Measurements from ENCODE around the gene KRT7. TPM values are rescaled to one million over a fixed set of nuclear protein-coding genes. Genes with fewer than 3 reads are reported as not detected.
"Not testable (repeated sequence)": the region's sequence is repeated elsewhere in the genome, so short reads cannot be mapped to it uniquely, and the experiment has no call there.

KRT7 gene
- total RNA-seq, 5 donors from 2014 or later (not counting 1 experiment from before 2014, with no cell fraction given) = 2.7 to 3.8 (median 3.3) TPM; not detected in 2

- no peak for ATAC-seq (replicated peaks in 1 of 4)
- Mint-ChIP-seq H3K27ac (no peak overlapping the region), H3K4me1 (peaks cover 13 to 27% (median 19%) of the 10 kb centered on the region in 3 donors), H3K4me3 (no peak overlapping the region), H3K36me3 (no peaks in the 10 kb centered on the region), H3K9me3 (no peaks in the 10 kb centered on the region), H3K27me3 (peaks cover 36 to 50% of the 10 kb centered on the region in 2 donors)
- peaks cover 0 to 10% of the 10 kb centered on the region in 2 experiments for H3K4me1 ChIP-seq (ENCODE audit: control insufficient read depth in 1 of 2, extremely low read depth in 1 of 2, insufficient read depth in 2 of 2, low read length in 2 of 2)
- DNase-seq = no peak
- H3K27ac ChIP-seq (ENCODE audit: low read length) = no peak overlapping the region
- no peak overlapping the region for H3K4me3 ChIP-seq (ENCODE audit: control insufficient read depth in 1 of 2, extremely low read depth in 1 of 2, low read length in 1 of 2)
- 76% methylated on average over 7 of the region's 10 CpGs for WGBS (ENCODE audit: insufficient coverage)
- ChIA-PET POLR2A (no interaction called here), CTCF (no interaction called here)
- peaks cover 11 to 53% of the 10 kb centered on the region in 2 experiments for H3K27me3 ChIP-seq (replicated peaks in 1 of 2; ENCODE audit: control insufficient read depth in 2 of 2, extremely low read depth in 1 of 2, insufficient read depth in 2 of 2, low read length in 1 of 2)
- no peaks in the 10 kb centered on the region for H3K9me3 ChIP-seq
- no peaks in the 10 kb centered on the region for H3K36me3 ChIP-seq (ENCODE audit: control insufficient read depth in 2 of 2, extremely low read depth in 1 of 2, insufficient read depth in 1 of 2, low read length in 1 of 2)
Observed at GRCh38 chr12:52254180-52254964, 21.3 kb downstream of the KRT7 start.

DNA sequence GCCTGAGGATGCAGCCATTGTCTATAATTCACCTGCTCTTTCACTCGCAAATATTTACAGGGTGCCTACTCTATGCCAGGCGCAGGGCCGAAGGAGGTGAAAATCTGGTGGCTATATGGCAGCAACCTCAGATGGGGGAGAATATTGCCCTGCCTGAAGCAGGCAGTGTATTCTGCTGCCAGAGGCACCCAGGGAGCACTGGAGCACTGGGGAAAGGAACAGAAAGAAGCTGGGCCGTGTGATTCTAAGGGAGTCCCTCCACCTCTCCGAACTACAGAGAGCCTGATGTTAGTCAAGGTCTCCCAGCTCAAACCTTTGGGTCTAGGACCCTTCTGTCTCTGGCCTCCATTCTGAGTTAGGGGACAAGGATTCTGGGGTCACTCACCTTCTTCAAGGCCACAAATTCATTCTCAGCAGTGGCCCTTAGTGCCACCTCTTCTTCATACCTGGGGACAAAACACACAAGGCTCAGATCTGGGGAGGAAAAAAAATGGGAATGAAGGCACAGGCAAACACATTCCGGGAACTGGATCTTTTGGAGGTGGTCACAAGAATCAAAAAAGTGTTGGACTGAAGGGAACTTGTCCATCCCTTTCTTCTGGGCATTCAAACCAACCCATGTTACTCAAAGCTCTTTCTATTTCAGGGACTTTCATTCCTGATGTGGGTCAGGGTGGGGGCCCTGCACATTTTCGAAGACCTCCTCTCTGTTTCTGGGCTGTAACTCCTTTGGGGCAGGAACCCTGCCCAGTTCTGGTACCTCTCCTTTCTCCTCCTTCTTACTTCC is 22.1 kb downstream of the KRT7 start:
- CTCF ChIA-PET = no interaction called here
- WGBS (ENCODE audit: insufficient coverage) = 88% methylated on average over 3 of the region's 7 CpGs
- Histone ChIP-seq H3K9me3 (no peaks in the 10 kb centered on the region), H3K4me1 (ENCODE audit: control insufficient read depth in 1 of 2, extremely low read depth in 1 of 2, insufficient read depth in 2 of 2, low read length in 2 of 2) (peaks cover 0 to 10% of the 10 kb centered on the region in 2 experiments), H3K27me3 (replicated peaks in 1 of 2; ENCODE audit: control insufficient read depth in 2 of 2, extremely low read depth in 1 of 2, insufficient read depth in 2 of 2, low read length in 1 of 2) (peaks cover 8 to 51% of the 10 kb centered on the region in 2 experiments), H3K4me3 (ENCODE audit: control insufficient read depth in 1 of 2, extremely low read depth in 1 of 2, low read length in 1 of 2) (no peak overlapping the region), H3K36me3 (ENCODE audit: control insufficient read depth in 2 of 2, extremely low read depth in 1 of 2, insufficient read depth in 1 of 2, low read length in 1 of 2) (no peaks in the 10 kb centered on the region), H3K27ac (ENCODE audit: low read length) (no peak overlapping the region)
- Mint-ChIP-seq H3K9me3 (no peaks in the 10 kb centered on the region), H3K4me3 (no peak overlapping the region), H3K27ac (no peak overlapping the region), H3K4me1 (peaks cover 10 to 24% (median 18%) of the 10 kb centered on the region in 3 donors), H3K27me3 (peaks cover 33 to 49% of the 10 kb centered on the region in 2 donors), H3K36me3 (no peaks in the 10 kb centered on the region)
- DNase-seq = no peak
- POLR2A ChIA-PET = no interaction called here
- no peak for ATAC-seq (replicated peaks in 1 of 4)

GRCh38 chr12:52255926-52256583 is 23.0 kb downstream of the KRT7 start:
- H3K27me3 Mint-ChIP-seq = peaks cover 40 to 54% of the 10 kb centered on the region in 2 donors
- H3K4me1 ChIP-seq (ENCODE audit: control insufficient read depth in 1 of 2, extremely low read depth in 1 of 2, insufficient read depth in 2 of 2, low read length in 2 of 2) = peaks cover 0 to 10% of the 10 kb centered on the region in 2 experiments
- no peaks in the 10 kb centered on the region for H3K9me3 ChIP-seq
- no peak overlapping the region for H3K4me3 Mint-ChIP-seq
- ChIA-PET POLR2A (no interaction called here), CTCF (no interaction called here)
- peaks cover 14 to 26% (median 22%) of the 10 kb centered on the region in 3 donors for H3K4me1 Mint-ChIP-seq
- H3K9me3 Mint-ChIP-seq = no peaks in the 10 kb centered on the region
- 84% methylated on average over 8 of the region's 9 CpGs for WGBS (ENCODE audit: insufficient coverage)
- H3K36me3 ChIP-seq (ENCODE audit: control insufficient read depth in 2 of 2, extremely low read depth in 1 of 2, insufficient read depth in 1 of 2, low read length in 1 of 2) = no peaks in the 10 kb centered on the region
- H3K27me3 ChIP-seq (replicated peaks in 1 of 2; ENCODE audit: control insufficient read depth in 2 of 2, extremely low read depth in 1 of 2, insufficient read depth in 2 of 2, low read length in 1 of 2) = peaks cover 8 to 49% of the 10 kb centered on the region in 2 experiments
- no peak overlapping the region for H3K4me3 ChIP-seq (ENCODE audit: control insufficient read depth in 1 of 2, extremely low read depth in 1 of 2, low read length in 1 of 2)
- no peak overlapping the region for H3K27ac ChIP-seq (ENCODE audit: low read length)
- no peak overlapping the region for H3K27ac Mint-ChIP-seq
- H3K36me3 Mint-ChIP-seq = no peaks in the 10 kb centered on the region
- DNase-seq = no peak
- ATAC-seq (replicated peaks in 1 of 4) = no peak

DNA sequence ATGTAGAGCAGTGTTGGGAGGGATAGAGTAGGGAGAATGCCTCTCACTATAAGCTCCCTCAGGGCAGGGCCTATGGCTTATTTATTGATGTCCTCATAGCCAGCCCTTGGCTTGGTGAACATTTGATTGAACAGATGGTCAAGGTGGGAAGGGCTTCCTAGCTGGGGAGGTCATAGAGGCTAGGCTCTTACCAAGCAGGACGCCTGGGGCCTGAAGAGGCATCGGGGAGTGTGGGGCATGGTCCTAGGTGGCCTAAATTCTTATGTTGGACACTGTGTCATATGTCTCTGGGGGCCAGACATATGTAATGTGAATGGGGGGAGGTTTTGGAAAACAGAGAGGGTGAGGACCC is 23.5 kb downstream of the KRT7 start:
- H3K36me3 ChIP-seq (ENCODE audit: control insufficient read depth in 2 of 2, extremely low read depth in 1 of 2, insufficient read depth in 1 of 2, low read length in 1 of 2) = no peaks in the 10 kb centered on the region
- CTCF ChIA-PET = no interaction called here
- no peak overlapping the region for H3K27ac ChIP-seq (ENCODE audit: low read length)
- H3K9me3 ChIP-seq = no peaks in the 10 kb centered on the region
- H3K27me3 ChIP-seq (replicated peaks in 1 of 2; ENCODE audit: control insufficient read depth in 2 of 2, extremely low read depth in 1 of 2, insufficient read depth in 2 of 2, low read length in 1 of 2) = peaks cover 11 to 52% of the 10 kb centered on the region in 2 experiments
- H3K4me3 Mint-ChIP-seq = no peak overlapping the region
- 60% methylated on average over 2 of the region's 2 CpGs for WGBS (ENCODE audit: insufficient coverage)
- H3K4me3 ChIP-seq (ENCODE audit: control insufficient read depth in 1 of 2, extremely low read depth in 1 of 2, low read length in 1 of 2) = no peak overlapping the region
- POLR2A ChIA-PET = no interaction called here
- no peak overlapping the region for H3K27ac Mint-ChIP-seq
- DNase-seq = no peak
- ATAC-seq (replicated peaks in 1 of 4) = no peak
- H3K9me3 Mint-ChIP-seq = no peaks in the 10 kb centered on the region
- peaks cover 10 to 21% (median 17%) of the 10 kb centered on the region in 3 donors for H3K4me1 Mint-ChIP-seq
- H3K4me1 ChIP-seq (ENCODE audit: control insufficient read depth in 1 of 2, extremely low read depth in 1 of 2, insufficient read depth in 2 of 2, low read length in 2 of 2) = peaks cover 0 to 9% of the 10 kb centered on the region in 2 experiments
- peaks cover 45 to 58% of the 10 kb centered on the region in 2 donors for H3K27me3 Mint-ChIP-seq
- no peaks in the 10 kb centered on the region for H3K36me3 Mint-ChIP-seq

DNA sequence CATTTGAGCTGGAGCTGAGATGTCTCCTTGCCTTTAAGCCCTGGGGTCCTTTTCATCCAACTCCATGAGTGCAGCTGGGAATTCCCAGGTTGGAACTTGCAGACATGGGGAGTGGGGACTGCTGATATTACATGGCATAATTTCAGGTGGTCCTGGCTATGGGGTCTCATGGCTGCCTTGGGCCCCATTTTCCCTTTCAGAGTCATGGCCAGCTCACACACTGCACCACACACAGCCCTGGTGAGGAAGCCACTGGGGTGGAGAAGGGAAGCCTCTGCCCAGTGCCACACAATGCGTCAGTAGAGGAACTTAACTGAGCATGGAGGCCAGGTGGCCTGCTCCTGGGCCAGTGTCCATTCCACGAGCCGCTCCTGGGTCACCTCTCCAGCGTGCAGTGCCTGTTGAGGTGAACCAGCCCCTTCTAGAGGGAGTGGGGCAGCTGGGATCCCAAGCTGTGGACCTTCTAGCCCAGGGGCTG is 24.1 kb downstream of the KRT7 start:
- no peak for DNase-seq
- ChIA-PET POLR2A (no interaction called here), CTCF (no interaction called here)
- WGBS (ENCODE audit: insufficient coverage) = 97% methylated on average over 4 of the region's 4 CpGs
- no peaks in the 10 kb centered on the region for H3K9me3 Mint-ChIP-seq
- Histone ChIP-seq H3K36me3 (ENCODE audit: control insufficient read depth in 2 of 2, extremely low read depth in 1 of 2, insufficient read depth in 1 of 2, low read length in 1 of 2) (no peaks in the 10 kb centered on the region), H3K27me3 (replicated peaks in 1 of 2; ENCODE audit: control insufficient read depth in 2 of 2, extremely low read depth in 1 of 2, insufficient read depth in 2 of 2, low read length in 1 of 2) (peaks cover 12 to 54% of the 10 kb centered on the region in 2 experiments), H3K9me3 (no peaks in the 10 kb centered on the region), H3K4me3 (ENCODE audit: control insufficient read depth in 1 of 2, extremely low read depth in 1 of 2, low read length in 1 of 2) (no peak overlapping the region), H3K4me1 (ENCODE audit: control insufficient read depth in 1 of 2, extremely low read depth in 1 of 2, insufficient read depth in 2 of 2, low read length in 2 of 2) (peaks cover 0 to 4% of the 10 kb centered on the region in 2 experiments), H3K27ac (ENCODE audit: low read length) (no peak overlapping the region)
- H3K27ac Mint-ChIP-seq = no peak overlapping the region
- peaks cover 48 to 62% of the 10 kb centered on the region in 2 donors for H3K27me3 Mint-ChIP-seq
- no peak overlapping the region for H3K4me3 Mint-ChIP-seq
- H3K4me1 Mint-ChIP-seq = peaks cover 7 to 15% (median 11%) of the 10 kb centered on the region in 3 donors
- no peak for ATAC-seq (replicated peaks in 1 of 4)
- H3K36me3 Mint-ChIP-seq = no peaks in the 10 kb centered on the region

DNA sequence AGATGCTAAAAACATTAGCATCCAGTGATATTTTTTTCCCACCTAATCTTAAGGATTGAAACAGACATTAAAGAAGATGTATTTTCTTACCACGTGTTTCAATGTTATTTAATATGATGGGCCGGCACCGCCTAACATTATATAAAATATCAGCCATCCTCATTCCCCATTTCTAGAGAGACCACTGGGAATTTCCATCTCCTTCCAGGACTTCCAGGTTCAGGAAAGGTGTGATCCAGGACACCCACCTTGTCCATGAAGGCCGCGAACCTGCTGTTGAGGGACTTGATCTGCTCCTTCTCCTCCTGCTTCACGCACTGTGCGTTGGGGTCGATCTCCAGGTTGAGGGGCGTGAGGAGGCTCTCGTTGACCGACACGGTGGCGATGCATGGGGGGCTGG is 24.9 kb downstream of the KRT7 start:
- H3K4me1 ChIP-seq (ENCODE audit: control insufficient read depth in 1 of 2, extremely low read depth in 1 of 2, insufficient read depth in 2 of 2, low read length in 2 of 2); H3K27ac ChIP-seq (ENCODE audit: low read length); H3K4me3 Mint-ChIP-seq; POLR2A ChIA-PET; ATAC-seq (replicated peaks in 1 of 4); H3K9me3 Mint-ChIP-seq; CTCF ChIA-PET; H3K36me3 ChIP-seq (ENCODE audit: control insufficient read depth in 2 of 2, extremely low read depth in 1 of 2, insufficient read depth in 1 of 2, low read length in 1 of 2); H3K9me3 ChIP-seq; DNase-seq; H3K27ac Mint-ChIP-seq; H3K4me3 ChIP-seq (ENCODE audit: control insufficient read depth in 1 of 2, extremely low read depth in 1 of 2, low read length in 1 of 2); H3K36me3 Mint-ChIP-seq: not testable (repeated sequence)
- peaks cover 12 to 58% of the 10 kb centered on the region in 2 experiments for H3K27me3 ChIP-seq (replicated peaks in 1 of 2; ENCODE audit: control insufficient read depth in 2 of 2, extremely low read depth in 1 of 2, insufficient read depth in 2 of 2, low read length in 1 of 2)
- H3K4me1 Mint-ChIP-seq = peaks cover 7 to 11% (median 11%) of the 10 kb centered on the region in 3 donors
- H3K27me3 Mint-ChIP-seq = peaks cover 48 to 62% of the 10 kb centered on the region in 2 donors
- WGBS (ENCODE audit: insufficient coverage) = 65% methylated on average over 9 of the region's 13 CpGs

All from T-cell (primary cell).